ENCODE measurements around the gene SIK1.
"Not testable (repeated sequence)": the region's sequence is repeated elsewhere in the genome, so short reads cannot be mapped to it uniquely, and the experiment has no call there.

The SIK1 gene

DNA sequence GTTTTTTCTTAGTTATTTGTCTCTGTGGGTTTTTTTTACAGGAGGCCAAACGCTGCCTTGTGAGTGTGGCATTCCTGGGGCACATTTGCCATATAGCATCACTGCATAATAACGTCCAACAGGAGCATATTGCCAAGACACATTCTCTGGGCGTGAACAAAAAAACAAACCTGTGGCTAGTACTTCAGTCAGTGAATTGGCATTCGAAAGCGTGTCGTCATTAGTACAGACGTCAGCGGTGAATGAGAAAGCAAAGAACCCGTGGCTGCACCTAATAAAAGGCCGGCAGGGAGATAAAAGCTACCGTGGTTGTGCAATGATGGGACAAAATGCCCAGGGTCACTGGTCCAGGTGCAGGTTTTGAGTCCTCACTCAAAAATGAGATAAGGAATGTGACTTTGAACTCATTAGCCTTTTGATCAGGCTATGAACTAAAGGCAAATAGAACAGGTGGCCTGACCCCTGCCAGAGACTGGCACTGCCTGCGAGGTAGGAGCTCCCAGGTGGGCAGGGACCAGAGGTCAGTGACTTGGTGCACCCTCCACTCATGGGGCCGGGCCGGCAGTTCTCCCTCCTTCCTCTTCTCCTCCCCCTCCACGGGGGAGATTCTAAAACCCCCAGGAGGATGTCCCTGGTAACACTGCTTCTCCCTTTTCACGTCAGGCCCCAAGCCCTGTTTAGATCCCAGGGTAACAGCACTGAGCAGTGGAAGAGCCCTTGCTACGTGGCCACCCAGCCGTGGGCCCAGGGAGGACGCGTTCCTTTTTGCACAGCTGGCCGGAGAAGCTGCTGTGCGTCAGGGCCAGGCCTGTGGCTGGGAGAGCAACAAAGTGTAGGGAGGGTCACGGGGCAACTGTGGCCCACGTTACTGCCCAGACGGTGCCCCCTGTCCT lies 14.2 kb upstream of the SIK1 start:
- H3K27ac ChIP-seq, result not testable (repeated sequence)

DNA sequence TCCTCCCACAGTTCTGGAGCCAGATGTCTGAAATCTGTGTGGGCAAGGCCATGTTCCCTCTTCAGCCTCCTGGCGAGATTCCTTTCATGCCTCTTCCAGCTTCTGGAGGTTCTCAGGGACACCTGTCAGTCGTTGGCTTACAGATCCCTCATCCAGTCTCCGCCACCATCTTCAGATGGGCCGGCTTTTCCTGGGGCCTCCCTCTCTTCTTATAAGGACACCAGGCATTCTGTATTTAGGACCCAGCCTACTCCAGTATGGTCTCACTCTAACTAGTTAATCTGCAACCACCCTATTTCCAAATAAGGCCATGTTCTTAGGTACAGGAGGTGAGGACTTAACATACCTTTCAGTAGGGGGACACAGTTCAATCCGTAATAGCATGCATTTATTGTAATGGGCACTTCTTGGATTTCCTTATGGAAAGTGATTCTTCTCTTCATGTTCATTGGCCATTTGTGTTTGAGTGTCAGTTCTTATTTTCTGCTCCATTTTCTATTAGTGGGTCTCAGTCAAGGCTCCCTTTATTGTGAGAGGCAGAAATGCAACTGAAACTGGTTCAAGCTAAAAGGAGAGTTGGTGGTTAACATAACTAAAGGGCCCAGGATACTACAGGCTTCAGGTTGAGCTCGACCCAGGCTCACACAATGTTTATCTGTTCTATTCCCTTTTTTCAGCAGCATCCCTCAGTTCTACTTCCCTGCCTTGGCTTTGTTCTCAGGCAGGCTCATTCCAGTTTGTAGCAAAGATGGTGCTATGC lies 12.6 kb upstream of the SIK1 start:
- H3K27ac ChIP-seq, result not testable (repeated sequence)

DNA sequence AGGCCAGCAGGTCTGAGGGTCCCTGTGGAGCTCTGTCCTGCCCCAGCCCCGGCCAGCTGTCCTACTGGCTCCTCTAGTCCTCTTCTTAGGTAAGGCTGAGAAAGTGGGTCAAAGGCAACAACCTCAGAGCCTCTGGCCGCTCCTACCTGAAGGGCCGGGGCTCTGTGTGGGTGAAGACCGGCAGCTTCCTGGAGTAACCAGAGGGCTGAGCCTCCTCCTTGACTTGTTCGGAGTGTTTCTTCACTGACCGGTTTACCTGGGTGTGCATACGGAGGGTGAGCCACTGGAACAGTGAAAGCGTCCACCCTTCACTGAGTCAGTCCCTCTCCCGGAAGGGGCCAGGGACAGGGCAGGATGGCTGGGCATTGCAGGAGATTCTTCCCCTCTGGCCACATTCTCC lies 9.3 kb upstream of the SIK1 start:
- not testable (repeated sequence) for H3K27ac ChIP-seq

DNA sequence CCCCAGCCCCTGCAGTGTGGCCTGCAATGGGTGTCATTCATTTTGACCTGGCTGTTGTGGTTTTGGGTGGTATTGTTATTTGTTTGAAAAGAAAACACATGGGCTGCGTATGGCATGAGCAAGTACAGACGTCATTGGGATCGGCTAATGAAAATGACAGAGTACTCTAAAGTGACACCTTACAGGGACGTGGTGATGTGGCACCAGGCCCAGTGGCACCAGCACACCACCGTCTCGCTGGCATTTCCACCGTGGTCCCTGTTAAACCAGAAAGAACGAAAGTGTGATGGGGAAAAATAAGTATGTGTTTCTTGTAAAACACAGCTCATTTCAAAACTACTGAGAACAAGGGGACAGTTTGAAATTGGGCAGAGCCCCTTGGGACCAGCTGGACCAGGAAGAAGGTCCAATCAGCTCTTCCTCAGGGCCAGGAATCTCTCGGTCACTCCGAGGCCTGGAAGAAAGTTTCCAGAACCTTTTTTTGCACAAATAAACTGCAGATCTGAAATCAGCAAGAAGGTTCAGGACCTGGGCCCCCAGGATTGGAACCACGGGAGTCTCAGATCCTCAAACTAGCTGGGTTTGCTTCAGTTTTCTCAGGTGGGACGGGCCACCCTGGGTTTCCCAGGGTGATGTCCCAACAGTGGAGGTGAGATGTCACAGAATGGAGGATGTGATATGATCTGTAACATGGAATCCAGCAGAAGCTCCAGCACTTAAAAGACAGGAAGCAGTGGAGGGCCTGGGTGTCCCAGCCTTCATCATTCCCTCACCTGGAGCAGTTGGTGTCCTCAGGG lies 6.6 kb upstream of the SIK1 start:
- not testable (repeated sequence) for H3K27ac ChIP-seq

DNA sequence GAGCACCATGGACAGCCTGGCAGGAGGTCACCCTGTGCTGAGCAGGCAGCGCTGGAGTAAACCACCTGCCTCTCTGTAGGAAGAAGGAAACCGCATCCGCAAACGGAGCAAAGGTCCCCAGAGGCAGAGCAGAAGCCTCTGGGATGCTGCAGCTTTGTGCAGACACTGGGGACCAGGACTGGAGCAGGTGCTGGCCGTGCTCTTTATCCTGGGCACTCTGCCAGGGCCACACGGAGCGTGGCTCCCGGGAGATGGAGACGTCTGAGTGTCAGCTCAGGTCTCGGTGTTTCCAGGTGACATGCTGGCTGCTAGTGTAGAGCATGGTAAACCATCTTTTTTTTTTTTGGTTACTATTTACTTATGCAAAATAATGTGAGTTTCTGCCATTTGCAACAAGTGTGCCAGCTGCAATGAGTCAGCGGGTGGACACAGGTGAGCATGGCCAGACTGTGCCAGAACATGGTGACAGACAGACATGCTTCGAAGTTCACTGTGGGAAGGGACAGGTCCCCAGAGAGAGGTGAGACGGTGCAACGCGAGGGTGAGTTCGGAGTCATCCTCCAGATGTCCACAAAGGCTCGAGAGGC lies 4.0 kb upstream of the SIK1 start:
- not testable (repeated sequence) for H3K27ac ChIP-seq

DNA sequence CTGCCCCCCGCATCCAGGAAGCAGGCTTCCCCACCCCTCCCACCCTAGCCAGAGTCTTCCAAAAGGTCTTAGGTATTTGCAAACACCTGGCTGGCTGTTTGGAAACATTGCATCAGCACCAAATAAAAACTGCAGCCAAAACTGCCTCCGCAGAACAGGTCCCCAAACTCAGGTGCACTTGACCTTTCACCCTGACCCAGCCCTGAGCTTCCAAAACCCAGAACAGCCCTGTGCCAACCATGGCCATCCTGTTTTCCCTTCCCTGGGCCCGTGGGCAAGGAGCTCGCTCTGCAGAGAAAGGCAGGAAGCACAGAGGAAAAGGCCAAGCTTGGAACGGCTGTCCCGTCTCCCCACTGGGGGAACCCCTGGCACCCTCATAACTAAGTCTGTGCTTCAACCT lies 2.0 kb upstream of the SIK1 start:
- H3K27ac ChIP-seq, result not testable (repeated sequence)

DNA sequence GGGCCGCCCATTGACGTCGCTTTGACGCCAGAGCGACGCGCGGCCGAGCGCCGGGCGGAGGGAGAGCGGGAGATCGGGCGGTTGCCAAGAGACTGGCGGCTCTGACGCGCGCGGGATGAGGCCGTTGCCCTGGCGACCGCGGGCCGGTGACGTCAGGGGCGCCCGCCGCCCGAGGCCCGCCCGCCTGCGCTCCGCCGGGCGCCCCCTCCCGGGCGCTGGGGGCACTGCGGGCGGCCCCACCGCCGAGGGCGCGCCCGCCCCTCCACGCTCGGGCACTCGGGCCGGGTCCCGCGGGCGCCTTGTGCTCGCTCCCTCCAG lies 270 bp upstream of the SIK1 start:
- H3K27ac ChIP-seq, result not testable (repeated sequence)

DNA sequence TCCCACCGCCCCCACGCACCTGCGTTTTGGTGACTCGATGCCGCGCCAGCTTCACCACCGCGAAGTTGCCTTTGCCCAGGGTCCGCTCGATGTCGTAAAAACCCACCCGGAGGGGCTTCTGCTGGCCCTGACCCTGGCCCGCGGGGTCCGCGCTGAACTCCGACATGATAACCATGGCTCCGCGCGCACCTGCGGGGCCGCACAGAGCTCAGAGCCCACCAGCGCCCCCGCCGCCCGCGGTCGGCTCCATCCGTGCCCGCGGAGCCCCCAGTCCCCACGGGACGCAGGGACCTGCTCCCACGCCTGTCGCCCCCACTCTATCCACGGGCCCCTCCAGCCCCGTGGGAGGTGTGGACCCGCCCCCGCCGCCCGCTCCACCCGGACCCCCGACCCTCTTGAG lies 927 bp downstream of the SIK1 start:
- H3K27ac ChIP-seq, result not testable (repeated sequence)

DNA sequence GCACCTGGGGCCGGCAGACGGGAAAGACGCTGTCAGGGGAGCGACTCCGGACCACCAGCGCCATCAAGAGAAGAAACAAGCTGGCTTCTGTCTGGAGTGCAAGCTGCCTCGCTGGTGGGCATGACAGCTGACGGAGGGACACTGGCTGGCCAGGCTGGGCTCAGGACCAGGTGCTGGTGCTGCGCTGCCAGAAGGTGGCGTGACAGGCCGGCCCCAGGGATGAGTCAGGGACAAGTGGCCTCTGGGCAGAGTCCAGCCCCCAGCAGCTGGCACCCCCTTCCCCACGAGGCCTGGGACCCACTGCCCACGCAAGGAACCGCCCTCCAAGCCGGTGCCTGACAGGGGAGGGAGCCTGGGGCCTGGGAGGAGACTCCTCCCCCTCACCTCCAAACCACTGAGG lies 7.5 kb downstream of the SIK1 start:
- H3K27ac ChIP-seq, result not testable (repeated sequence)

DNA sequence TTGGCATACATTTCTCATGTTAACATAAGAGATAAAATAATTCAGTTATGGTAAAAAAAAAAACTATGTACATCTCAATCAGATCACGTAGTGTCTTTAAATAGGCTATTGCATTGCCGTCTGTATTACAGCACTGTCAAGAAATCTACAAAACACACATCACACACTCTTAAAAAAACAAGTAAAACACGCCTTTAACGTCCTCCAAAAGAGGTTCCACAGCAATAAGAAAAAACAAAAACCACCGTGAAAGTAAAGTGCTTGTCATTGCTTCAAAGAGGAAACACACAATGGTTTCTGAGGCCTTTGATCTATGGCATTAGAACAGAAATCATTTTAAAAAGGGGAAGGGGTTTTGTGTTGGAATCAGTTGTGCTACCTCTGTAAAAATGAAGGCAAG lies 12.4 kb downstream of the SIK1 start:
- H3K27ac ChIP-seq, result not testable (repeated sequence)

DNA sequence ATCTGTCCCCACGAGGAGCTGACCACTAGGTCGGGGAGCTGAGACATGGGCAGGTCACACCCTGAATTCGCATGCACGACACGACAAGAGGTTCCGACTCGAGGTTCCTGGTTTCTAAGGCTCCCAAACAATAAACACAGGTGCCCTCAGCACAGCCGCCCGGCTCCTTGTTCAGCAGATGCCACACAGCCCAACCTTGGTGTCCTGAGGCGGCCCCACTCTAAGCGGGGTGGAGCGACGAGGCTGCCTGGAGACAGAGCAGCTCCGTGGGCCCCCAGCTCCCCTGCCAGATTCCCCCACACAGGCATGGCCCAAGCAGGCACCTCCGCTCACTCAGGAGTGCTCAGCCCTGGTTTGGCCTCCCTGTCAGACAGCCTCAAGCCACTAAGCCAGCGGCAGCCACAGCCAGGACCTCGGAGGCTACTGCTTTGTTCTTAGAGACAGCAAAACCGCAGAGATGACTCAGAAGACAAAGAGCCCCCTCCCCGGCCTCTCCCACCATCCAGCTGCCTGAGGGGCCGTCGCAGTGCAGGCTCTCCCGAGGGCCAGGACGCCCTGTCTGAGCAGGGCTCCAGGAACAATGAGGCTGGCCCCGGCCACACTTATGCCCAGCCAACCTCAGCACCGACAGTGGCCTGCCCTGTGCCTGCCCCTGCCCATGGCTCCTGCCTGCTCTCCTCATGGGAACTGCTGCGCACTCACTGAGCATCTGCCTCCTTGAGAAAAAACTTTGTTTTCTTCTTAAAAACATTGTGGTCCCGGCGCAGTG lies 14.7 kb downstream of the SIK1 start:
- H3K27ac ChIP-seq, result not testable (repeated sequence)

DNA sequence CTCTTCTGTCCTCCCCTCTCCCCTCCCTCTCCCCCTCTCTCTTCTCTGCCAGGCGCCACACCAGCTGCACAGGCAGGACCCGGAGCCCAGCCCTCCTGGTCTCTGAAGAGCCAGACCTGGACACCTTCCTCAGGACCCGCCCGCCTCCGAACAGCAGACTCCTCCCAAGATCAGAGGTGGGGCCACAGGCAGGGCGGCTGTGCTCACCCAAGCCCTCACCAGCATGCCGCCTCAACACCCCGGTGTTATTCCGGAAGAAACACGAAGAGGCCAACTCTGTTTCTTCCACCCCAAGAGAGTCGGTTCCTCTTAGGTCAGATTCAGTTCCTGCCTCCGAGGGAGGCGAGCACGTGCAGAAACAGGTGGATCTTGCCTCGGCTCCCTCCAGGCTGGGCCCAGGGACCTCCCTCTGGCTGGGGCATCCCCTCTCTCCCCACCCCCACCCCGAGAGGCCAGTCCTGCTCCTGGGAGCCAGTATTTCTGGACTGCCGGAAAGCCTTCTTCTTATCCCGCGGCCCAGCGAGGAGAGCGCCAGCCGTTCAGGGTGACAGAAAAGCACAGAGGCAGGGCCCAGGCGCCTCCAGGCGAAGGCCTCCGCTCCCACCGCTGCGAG lies 16.4 kb downstream of the SIK1 start:
- not testable (repeated sequence) for H3K27ac ChIP-seq

DNA sequence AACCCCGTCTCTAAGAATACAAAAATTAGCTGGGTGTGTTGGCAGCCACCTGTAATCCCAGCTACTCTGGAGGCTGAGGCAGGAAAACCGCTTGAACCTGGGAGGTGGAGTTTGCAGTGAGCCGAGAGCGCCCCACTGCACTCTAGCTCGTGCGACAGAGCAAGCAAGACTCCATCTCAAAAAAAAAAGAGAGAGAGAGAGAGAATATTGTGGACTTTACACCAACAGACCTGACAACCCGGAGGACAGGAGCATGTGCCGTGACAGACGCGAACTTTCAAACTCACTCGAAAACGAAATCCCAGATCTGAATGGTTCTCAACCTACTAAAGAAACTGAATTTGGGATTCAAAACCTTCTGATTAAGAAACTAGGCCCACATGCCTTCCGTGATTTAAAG lies 19.8 kb downstream of the SIK1 start:
- H3K27ac ChIP-seq, result not testable (repeated sequence)

DNA sequence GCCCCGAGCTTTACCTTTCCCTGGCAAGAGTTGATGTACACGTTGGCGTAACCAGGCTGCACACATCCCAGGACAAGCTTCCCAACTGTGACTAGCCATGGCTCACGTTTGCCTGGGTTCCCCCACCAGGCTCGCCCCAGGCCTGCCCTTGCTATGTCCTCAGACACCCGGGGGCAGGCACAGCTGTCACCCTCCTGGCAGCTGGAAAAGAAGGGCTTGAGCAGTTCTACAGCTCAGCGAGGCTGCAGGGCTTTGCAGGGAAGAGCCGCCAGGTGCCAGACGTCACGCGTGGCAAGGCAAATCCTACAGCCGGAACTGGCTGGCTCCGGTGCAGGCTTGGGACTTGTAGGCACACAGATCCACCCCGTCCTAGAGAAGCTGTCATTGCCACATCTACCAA lies 22.5 kb downstream of the SIK1 start:
- H3K27ac ChIP-seq, result not testable (repeated sequence)

DNA sequence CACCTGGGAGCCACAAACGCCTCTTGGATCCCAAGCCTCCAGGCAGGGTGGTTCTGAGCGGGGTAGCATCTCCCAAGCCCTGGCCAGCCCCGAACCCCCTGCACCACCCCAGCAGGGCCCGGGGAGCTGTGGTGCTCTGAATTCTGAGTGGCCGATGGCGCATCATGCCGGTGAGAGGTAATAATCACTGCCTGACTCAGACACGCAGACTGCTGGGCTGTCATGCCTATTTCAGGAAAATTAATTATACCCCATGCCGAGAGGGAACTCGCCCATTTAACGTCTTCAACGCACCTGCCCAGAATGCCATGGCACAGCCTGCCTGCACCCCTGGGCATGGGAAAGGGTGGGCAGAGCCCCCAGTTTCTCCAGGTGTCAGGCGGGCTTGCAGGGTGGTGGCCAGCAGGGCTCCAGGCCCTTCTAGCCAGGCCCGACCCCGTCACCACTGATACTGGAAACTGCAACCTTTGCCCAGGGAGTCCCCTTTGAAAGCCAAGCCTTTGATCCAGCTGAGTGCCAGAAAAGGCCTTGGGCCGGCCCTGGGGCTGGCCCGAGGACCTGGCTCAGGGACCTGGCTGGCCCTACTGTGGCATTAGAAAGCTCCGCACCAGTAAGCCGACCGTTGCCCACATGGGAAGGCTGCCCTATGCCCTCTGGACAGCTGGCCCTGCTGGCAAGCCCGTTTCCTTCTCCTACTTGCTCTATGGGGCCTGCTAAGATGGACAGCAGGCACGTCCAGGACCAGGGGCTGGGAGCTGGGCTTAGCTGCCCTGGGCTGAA lies 23.1 kb downstream of the SIK1 start:
- not testable (repeated sequence) for H3K27ac ChIP-seq

DNA sequence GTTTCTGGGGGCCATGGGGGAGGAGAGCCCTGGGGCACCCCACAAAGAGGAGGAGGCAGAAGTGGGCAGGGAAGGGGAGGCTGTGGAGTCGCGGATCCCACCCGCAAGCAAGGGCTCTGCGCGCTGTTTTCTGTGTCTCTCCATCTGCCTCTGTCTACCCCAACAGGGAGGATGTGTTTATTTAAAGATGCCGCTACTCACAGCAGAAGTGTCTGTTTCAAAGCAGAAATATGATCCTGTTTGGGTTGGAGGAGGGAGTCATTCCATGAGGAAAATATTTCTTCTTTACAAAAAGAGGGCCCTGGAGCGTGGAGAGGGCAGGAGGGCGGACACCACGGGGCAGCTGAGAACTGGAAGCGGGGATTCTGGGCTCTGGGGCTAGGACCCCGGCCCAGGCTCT lies 25.8 kb downstream of the SIK1 start:
- H3K27ac ChIP-seq, result not testable (repeated sequence)

DNA sequence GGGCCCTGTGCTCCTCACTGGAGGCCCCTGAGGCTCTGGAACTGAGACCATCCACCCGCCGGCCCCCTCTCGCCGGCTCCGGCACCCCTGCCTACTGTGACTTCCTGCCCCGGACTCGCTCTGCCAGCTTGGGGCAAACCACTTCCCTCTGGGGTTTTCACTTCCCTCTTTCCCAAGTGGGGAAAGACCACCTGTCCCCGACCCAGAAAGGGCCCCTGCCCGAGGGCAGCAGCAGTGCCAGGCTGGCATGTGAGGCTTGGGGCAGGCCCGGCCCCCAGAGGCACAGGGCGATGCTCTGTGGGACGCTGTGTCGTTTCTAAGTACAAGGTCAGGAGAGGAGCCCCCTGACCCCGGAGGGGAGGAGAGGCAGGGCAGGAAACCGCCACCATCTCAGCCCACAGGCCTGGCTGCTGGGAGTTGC lies 27.3 kb downstream of the SIK1 start:
- not testable (repeated sequence) for H3K27ac ChIP-seq

DNA sequence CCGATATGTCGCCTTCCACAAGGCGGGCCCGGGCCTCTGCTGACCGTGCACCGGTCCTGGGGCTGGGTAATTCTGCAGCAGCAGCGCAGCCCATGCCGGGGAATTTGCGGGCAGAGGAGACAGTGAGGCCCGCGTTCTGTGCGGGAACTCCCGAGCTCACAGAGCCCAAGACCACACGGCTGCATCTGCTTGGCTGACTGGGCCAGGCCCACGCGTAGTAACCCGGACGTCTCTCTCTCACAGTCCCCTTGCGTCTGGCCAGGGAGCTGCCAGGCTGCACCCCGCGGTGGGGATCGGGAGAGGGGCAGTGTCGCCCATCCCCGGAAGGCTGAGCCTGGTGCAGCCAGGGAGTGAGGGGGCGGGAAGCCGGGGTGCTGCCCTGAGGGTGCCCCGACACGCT lies 27.8 kb downstream of the SIK1 start:
- H3K27ac ChIP-seq, result not testable (repeated sequence)

DNA sequence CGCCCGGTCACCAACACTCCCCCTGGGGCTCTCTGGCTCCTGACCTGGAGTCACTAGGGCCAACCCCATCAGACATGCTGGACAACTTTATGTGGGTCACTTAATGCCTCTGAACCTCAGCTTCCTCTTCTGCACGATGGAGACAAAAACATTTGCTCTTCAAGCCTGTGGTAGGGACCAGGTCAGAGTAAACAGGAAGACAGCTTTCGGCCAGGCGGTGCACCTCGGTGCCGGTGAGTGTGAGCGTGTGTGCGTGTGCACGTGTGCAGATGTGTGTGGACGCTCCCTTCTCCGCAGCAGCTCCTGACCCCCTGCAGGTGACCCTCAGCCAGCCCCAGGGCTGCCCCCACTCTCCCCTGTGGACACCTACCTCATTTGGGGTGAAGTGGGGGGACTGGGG lies 28.4 kb downstream of the SIK1 start:
- not testable (repeated sequence) for H3K27ac ChIP-seq

DNA sequence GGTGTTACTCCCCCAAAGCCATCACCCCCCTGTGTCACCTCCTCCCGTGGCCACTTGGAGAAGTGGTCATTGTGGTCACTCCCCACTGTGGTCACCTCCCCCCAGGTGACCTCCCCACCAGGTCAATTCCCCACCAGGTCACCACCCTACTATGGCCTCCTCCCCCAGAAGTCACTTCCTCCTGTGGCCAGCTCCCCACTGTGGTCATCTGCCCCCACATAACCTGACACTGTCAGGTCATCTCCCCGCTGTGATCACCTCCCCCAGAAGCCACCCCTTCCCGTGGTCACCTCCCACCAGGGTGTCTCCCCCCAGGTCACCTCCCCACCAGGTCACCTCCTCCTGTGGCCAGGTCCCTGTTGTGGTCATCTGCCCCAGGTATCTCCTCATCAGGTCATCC lies 28.9 kb downstream of the SIK1 start:
- not testable (repeated sequence) for H3K27ac ChIP-seq

Measured in 22Rv1 (cell line).